COLO829 (cell line): ENCODE measurements around the gene MAP2K5.

ENCODE experiments used
- DNase-seq: peaks from one replicate; pipeline ENCODE4 v3.0.0; 2012; ENCODE audit warnings: low spot score

MAP2K5 gene

DNA sequence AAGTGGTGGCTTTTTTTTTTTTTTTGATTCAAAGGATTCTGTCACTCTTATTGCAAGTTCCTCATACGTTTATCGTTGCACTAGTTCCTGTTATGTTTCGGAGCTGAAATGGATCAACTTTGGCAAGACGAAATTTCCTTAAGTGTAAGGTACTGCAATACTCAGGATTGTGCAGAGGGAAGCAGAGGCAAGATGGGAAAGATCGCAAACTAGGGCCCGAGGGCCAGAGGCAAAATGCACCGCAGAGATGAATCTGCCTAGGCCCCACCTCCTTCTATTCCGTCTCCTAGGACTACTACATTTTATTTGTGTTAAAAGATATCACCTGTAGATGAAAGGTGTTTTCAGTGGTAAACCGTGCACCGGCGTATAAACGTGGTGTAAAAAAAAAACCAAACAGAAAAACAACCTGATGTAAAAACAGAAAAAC lies 297.0 kb downstream of the MAP2K5 start:
- DNase-seq: peak; percentile 42

DNA sequence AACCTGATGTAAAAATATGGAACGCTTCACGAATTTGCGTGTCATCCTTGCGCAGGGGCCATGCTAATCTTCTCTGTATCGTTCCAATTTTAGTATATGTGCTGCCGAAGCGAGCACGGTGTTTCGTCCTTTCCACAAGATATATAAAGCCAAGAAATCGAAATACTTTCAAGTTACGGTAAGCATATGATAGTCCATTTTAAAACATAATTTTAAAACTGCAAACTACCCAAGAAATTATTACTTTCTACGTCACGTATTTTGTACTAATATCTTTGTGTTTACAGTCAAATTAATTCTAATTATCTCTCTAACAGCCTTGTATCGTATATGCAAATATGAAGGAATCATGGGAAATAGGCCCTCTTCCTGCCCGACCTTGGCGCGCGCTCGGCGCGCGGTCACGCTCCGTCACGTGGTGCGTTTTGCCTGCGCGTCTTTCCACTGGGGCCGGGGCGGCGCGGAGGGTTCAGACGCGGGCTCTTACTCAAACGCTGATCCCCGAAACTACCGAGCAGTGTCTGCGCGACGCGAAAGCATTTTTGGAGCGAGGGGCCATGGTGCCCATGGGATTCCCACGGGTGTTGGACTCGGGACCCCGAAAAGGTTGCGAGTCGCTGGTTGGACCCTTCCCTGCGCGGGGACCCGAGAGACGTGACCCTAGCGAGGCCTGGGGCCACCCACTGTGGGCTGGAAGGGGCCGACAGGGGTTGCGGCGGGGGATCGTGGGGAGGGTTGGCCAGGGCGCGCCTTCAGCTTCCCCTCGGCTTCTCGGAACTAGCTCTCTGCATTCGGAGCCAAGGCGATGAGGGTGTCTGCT lies 297.6 kb downstream of the MAP2K5 start, which contains the start of gene RNU6-1:
RNU6-1 (minus strand) TSS at position 117 of the 820 bp plus-strand sequence.
- DNase-seq: peak; percentile 85

DNA sequence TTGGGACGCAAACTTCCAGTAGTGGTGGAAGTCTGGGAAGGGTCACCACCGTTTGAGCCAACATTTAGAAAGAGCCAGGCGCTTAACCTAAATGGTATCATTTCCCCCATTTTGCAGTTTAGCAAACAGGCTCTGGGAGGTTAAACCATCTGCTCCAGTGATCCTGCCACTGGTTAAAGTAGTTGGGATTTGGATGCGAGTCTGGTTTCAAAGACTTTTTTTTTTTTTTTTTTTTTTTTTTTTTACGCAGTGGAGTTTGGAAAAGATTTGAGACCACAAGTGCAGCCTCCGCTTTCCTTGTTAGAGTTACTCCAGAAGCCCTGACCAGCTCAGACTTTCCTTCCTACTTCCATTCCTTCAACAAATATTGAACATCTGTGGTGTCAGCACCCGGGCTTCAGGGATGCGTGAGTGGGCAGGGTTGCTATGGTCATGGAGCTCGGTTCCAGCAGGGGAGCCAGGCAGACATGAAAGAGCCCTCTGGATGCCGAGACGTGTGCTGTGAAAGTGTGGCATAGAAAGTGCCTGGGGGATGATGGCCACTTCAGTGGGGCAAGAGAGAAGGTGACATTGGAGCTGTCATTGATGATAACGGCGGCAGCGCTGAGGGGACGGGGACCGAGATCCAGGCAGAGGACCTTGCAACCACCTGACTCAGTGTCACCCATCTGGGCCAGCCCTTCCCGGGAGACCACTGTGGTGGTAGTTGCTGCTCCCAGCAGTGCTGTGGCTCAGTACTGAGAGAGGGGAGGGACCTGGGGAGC lies 298.4 kb downstream of the MAP2K5 start:
- no peak for DNase-seq

DNA sequence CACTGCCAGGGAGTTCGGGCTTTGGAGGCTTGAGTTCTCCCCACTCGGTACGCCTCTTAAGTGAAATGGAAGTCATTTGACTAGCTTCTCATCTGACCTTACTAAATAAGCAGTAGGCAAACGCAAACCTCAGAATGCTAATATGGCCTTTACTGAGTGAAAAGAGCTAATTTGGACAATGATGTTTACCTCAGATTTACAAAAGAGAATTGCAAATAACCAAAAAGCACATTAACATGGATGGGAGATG lies 298.9 kb downstream of the MAP2K5 start:
- DNase-seq: no peak

DNA sequence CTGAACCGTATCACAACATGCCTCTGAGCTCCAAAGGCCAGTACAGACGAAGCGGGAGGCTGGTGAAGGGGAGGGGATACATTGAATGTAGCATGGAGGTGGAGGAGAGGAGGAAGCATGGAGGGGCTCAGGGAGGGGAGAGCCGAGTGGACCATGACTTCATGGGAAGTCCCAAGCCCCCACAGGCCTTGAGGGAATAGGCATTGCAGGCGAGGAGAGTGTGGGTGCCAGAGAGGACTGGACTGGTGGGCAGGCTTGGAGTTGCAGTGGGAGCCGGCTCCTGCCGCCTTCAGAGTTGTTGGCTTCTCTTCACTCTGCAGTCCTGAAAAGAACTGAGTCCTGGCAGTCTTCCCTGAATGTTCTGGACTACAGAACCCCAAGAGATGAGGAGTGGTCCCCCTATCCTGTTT lies 300.6 kb downstream of the MAP2K5 start:
- no peak for DNase-seq

DNA sequence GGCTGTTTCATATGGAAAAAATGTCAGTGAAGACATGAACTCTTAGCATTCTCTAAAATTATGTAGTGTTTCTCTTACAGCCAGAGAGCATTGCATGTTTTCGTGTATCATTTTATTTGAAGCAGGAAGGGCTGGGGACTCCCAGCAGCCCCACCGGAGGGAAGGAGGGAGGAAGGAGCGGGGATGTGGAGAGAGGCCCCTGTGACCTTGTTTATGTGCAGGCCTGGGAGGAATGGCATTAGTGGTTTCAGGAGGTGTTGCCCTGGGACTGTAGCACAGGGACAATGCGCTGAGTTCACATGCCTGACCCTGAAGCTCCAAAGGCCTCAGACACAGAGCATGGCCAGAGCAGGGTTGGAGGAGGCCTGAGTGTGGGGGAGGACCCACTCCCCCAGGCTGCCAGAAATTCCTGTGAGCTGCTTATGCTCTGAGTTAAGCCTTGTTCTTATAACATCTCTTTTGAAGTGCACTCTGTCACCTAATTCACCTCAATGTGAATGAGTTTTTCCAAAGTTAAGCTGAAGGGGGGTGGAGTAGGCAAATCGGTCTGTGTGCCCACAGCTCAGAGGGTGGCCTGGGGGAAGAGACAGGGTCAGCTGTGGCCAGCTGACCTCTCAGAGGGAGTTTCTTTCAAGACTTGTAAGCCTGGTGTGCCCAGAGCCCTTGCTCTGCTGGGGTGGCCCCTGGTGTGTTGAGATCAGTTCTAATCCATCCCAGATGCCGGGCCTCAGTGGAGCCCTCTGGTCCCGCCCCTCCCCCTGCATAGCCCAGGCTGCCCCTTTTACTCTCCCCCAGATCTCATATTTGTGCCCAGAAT lies 301.3 kb downstream of the MAP2K5 start:
- DNase-seq: no peak

DNA sequence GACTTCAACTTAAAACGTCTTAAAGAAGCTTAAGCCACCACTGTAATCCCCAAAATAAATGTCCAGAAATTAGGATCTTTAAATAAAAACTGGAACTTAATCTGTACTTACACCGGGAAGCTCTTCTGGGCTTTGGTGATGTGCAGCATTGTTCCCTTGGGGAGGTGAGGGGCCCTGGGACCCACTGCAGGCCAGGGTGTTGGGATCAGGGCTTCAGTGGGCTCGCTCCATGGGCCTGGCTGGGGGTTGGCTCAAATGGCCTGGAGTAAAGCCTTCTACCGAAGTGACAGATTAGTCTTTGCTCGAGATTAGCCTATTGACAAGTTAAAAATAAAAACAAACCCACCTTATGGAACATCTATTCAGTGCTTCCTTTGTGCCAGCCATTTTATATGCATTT lies 303.5 kb downstream of the MAP2K5 start:
- DNase-seq: no peak

DNA sequence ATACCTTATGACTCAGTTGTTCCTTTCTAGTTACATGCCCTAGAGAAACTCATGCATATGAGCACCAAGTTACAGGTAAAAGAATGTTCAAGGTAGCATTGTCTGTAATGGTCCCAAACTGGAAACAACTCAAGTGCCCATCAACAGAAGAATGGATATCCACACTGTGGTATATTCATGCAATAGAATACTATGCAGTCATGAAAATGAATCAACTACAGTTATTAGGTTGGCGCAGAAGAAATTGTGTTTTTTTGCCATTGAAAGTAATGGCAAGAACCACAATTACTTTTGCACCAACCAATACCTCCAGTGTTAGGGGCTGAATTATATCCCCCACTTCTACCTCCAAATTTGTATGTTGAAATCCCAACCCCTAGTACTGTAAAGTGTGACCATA lies 307.0 kb downstream of the MAP2K5 start:
- DNase-seq: no peak

DNA sequence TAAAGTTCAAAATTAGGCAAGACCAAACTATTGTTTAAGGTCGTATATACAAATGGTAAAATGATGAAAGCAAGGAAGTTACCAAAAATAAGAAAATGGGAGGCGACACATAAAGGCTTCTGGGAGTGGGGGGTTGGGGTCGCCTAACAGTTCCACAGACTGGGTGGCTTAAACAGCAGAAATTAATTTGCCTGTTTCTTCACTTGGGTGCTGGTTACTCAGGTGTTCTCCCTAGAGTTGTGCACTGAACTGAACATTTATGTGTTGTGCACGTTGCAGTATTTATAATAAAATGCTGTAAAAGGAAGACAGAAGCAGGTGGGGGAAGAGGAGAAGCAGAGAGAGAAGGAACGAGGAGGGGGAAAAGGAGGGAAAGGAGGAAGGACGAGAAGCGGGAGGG lies 307.8 kb downstream of the MAP2K5 start:
- no peak for DNase-seq

DNA sequence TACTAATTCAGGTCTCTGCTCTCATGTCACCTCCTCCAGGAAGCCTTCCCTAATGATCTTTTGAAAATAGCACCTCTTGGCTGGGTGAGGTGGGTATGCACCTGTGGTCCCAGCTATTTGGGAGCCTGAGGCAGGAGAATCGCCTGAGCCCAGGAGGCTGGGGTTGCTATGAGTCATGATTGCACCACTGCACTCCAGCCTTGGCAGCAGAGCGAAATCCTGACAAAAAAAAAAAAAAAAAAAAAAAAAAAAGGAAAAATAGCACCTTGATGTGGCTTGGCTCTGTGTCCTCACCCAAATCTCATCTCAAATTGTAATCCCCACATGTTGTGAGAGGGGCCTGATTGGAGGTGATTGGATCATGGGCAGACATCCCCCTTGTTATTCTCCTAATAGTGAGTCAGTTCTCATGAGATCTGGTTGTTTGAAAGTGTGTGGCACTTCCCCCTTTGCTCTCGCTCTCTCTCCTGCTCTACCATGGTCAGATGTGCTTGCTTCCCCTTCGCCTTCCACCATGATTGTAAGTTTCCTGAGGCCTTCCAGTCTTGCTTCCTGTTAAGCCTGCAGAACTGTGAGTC lies 308.6 kb downstream of the MAP2K5 start:
- no peak for DNase-seq

DNA sequence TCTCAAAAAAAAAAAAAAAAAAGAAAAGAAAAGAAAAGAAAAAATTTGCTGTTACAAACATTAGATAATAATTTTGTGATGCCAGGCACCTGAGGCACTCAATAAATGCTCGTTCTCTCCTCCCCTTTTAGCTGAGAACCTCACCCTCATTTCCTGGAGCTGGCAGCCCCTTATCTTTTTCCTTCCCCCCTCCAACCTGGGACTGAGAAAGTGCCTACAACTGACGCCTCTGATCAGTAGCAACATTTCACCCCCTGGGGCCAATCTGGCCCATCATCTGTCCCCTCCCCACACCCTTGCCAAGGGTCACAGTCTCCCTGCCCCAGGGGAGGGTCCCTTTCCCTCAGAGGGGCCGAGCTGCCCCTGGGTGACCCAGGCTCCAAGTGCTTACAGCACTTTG lies 309.9 kb downstream of the MAP2K5 start:
- DNase-seq: no peak

DNA sequence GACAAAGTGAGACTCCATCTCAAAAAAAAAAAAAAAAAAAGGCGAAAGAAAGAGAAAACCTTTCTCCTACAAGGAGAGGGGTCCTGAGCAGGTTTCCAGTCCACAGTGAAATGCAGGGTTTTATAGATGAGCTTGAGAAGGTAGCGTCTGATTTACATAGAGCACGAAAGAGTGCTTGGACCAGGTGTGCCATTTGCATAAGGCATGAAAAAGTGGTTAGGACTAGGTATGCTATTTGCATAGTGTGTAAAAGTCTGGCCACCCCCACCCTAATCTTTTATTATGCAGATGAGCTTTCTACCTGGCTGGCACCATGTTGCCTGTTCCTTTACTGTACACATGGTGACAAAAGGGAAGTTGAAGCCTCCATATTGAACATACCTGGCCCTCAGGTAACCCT lies 311.0 kb downstream of the MAP2K5 start:
- no peak for DNase-seq

DNA sequence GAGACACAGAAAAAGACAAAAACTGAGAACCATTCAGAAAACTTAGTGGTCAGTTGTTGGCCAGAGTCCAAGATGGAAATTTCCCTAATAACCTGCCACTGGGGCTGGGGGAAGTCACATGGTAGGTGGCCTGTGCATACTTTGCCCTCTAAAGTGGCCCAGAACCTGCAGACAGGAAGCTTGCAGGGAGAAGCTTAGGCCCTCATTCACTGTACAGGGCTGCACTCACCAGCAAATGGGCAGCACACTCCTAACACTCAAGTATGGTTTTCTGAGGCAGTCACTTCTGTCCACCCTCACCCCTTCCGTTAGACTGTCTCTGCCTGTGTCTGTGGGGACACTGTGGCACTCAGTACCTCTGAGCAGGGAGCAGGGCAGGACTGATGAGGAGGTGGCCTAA lies 311.9 kb downstream of the MAP2K5 start:
- no peak for DNase-seq

DNA sequence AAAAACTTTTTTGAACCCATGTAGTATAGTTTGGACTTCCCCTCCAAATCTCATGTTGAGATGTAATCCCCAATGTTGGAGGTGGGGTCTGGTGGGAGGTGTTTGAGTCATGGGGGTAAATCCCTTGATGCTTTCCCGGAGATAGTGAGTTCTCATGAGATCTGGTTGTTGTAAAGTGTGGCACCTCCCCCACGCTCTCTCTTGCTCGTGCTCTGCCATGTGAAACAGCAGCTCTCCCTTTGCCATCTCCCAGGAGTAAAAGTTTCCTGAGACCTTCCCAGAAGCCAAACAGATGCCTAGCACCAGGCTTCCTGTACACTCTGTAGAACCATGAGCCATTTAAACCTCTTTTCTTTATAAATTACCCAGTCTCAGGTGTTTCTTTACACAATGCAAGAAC lies 313.3 kb downstream of the MAP2K5 start:
- no peak for DNase-seq
